G401 (cell line): Measurements from ENCODE around the gene OR56B4. TPM values are rescaled to one million over a fixed set of nuclear protein-coding genes. Genes with fewer than 3 reads are reported as not detected.
"Not testable (repeated sequence)": the region's sequence is repeated elsewhere in the genome, so short reads cannot be mapped to it uniquely, and the experiment has no call there.

Experiments used
- DNase-seq: peaks from one replicate; pipeline ENCODE4 v3.0.0-alpha.2; 2015; ENCODE audit warnings: low spot score
- in situ Hi-C: cut with HindIII; loops from 2 replicates; pipeline ENCODE4 v1.10.0; 2016; ENCODE audit warnings: low sequenced_read_pairs, mixed read lengths
- total RNA-seq: library from RNA; depleted of rRNA; stranded (reverse); fragments of >200 nt; shearing (Covaris generic); gene quantifications from 2 replicates; pipeline ENCODE4 v1.2.3, GENCODE V29; 2014; rRNA removed

The OR56B4 gene
- total RNA-seq, 1 experiment from 2014 or later: not detected

DNA sequence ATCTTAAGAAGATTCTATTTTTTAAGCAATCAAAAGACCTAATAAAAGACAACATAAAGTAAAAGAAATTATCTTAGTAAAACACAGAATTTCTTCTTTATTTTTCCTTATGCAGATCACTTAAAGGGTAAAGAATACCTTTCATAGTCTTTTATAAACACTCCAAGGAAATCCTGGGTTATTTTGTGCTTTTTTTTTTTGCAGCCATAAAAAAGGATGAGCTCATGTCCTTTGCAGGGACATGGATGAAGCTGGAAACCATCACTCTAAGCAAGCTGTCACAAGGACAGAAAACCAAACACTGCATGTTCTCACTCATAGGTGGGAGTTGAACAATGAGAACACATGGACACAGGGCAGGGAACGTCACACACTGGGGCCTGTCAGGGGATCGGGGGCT lies 28.5 kb downstream of the OR56B4 start:
- in situ Hi-C loops, DNase-seq: not testable (repeated sequence)

DNA sequence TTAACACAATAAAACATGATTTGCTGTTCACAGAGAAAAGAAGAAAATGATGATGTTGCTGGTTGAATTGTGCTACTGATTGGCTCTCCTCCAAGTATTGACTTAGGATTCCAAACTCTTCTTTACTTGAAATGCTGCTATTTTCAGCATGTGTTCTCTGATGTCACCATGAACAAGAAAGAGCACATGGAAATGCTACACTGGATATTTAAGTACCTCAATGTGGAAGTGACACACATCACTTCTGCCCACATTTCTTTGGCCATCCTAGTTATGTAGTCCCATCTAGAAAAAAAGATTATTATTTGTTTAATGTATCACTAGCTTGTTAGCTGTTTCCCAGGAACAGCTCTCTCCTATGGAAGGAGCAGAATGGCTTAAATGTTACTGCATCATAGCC lies 35.5 kb downstream of the OR56B4 start:
- no peak for DNase-seq
- in situ Hi-C loops: no loop called here

DNA sequence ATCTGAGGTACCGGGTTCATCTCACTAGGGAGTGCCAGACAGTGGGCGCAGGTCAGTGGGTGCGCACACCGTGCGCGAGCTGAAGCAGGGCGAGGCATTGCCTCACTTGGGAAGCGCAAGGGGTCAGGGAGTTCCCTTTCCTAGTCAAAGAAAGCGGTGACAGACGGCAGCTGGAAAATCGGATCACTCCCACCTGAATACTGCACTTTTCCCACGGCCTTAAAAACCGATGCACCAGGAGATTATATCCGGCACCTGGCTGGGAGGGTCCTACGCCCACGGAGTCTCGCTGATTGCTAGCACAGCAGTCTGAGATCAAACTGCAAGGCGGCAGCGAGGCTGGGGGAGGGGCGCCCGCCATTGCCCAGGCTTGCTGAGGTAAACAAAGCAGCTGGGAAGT lies 36.3 kb downstream of the OR56B4 start:
- DNase-seq, in situ Hi-C loops: not testable (repeated sequence)

DNA sequence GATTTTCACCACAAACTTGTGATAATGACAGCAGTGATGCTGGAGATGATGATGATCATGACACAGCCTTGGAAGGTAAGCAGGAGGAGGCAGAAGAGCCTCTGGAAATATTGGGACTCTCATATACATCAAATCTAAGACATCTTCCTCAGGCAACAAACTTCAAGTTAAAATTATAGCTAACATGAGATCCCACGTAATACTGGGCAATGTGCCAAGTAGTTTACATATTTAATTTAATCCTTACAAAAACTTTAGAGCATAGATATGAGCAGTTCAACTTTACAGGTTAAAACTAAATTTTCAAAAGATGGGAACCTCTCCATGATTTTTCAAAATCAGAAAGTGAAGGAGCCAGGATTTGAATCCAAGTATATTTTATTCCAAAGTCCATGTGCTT lies 43.6 kb downstream of the OR56B4 start:
- no peak for DNase-seq
- in situ Hi-C loops: no loop called here

DNA sequence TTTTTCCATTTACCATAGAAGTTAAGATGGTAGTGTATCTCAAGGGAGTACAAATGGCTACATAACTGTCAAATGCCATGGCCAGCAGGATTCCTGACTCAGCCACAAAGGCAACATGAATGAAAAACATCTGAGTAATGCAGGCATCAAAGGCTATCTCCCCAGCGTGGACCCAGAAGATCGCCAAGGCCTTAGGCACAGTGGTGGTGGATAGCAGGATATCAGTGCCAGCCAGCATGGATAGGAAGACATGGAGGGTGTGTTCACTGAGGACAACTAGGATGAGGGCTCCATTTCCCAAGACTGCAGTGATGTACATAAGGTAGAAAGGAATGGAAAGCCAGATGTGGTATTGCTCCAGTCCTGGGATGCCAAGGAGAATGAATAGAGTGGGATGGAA lies 44.6 kb downstream of the OR56B4 start:
- in situ Hi-C loops: no loop called here
- DNase-seq: no peak

DNA sequence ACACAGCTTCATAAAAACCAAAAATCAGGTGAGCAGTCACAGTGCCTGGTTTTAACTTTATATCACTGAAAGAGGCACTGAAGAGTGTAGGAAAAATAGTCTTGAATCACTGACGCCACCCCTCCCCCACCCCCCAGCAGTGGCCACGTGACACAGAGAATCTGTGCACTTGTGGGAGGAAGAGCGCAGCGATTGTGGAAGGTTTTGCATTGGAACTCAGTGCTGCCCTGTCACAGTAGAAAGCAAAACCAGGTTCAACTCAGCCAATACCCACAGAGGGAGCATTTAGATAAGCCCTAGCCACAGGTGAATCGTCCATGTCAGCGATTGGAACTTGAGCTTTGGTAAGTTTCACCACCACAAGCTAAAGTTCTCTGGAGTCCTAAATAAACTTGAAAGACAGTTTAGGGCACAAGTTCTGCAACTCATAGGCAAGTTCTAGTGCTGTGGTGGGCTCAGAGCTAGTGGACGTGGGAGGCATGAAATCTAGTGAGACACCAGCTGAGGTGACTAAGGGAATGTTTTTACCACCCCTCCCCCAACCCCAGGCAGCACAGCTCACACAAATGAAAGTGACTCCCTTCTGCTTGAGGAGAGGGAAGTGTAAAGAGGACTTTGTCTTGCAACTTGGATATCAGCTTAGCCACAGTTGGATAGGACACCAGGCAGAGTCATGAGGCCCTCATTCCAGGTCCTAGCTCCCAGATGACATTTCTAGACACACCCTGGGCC lies 49.3 kb downstream of the OR56B4 start:
- no peak for DNase-seq
- in situ Hi-C loops: no loop called here

Other genes starting within 250 kb of the OR56B4 start
- gene OR52E8, start 250.0 kb upstream of the OR56B4 start, total RNA-seq: not detected in 2 replicates
- gene OR52E4, start 227.1 kb upstream of the OR56B4 start, total RNA-seq: not detected in 2 replicates
- not detected in 2 replicates for gene OR52E5, start 214.5 kb upstream of the OR56B4 start, total RNA-seq
- gene OR56A3, start 165.4 kb upstream of the OR56B4 start, total RNA-seq: not detected in 2 replicates
- not detected in 2 replicates for gene OR56A5, start 139.2 kb upstream of the OR56B4 start, total RNA-seq
- gene OR52L1, start 120.7 kb upstream of the OR56B4 start, total RNA-seq: not detected in 2 replicates
- not detected in 2 replicates for gene OR56A4, start 100.7 kb upstream of the OR56B4 start, total RNA-seq
- gene OR56A1, start 76.9 kb upstream of the OR56B4 start, total RNA-seq: not detected in 2 replicates
- not detected in 2 replicates for gene OR52B2, start 62.6 kb downstream of the OR56B4 start, total RNA-seq
- gene OR52W1, start 91.5 kb downstream of the OR56B4 start, total RNA-seq: not detected in 2 replicates
- gene C11orf42, start 97.9 kb downstream of the OR56B4 start, total RNA-seq: not detected in 2 replicates
- gene FHIP1B, start 127.0 kb downstream of the OR56B4 start, total RNA-seq: 16.1 and 38.0 TPM in 2 replicates
- not detected in 2 replicates for gene CNGA4, start 131.4 kb downstream of the OR56B4 start, total RNA-seq
- not detected in 2 replicates for gene CCKBR, start 152.2 kb downstream of the OR56B4 start, total RNA-seq
- 59.5 and 60.8 TPM in 2 replicates for gene CAVIN3, start 212.8 kb downstream of the OR56B4 start, total RNA-seq